Breast epithelium (tissue), 3 donors: ENCODE data around the gene STOML1.

Source experiments
- POLR2A ChIP-seq: fragments of 450-650 bp; IDR thresholded peaks from one replicate; pipeline ENCODE4 v1.6.1; 2016; ENCODE audit warnings: antibody characterized with exemption, mild to moderate bottlenecking, moderate library complexity
- POLR2AphosphoS5 ChIP-seq, 3 donors: sonication (generic); formaldehyde crosslinking; IDR thresholded peaks; one replicate each; pipeline ENCODE4 v1.6.1; 2017; ENCODE audit warnings: antibody characterized with exemption in 3 of 3
- TF ChIP-seq, protein P1 (sequence below), 3 donors: fragments of 450-650 bp; IDR thresholded peaks; one replicate each; pipeline ENCODE4 v1.5.1; 2016 to 2017; ENCODE audit warnings: antibody characterized with exemption in 3 of 3, mild to moderate bottlenecking in 3 of 3, moderate library complexity in 3 of 3

DNA sequence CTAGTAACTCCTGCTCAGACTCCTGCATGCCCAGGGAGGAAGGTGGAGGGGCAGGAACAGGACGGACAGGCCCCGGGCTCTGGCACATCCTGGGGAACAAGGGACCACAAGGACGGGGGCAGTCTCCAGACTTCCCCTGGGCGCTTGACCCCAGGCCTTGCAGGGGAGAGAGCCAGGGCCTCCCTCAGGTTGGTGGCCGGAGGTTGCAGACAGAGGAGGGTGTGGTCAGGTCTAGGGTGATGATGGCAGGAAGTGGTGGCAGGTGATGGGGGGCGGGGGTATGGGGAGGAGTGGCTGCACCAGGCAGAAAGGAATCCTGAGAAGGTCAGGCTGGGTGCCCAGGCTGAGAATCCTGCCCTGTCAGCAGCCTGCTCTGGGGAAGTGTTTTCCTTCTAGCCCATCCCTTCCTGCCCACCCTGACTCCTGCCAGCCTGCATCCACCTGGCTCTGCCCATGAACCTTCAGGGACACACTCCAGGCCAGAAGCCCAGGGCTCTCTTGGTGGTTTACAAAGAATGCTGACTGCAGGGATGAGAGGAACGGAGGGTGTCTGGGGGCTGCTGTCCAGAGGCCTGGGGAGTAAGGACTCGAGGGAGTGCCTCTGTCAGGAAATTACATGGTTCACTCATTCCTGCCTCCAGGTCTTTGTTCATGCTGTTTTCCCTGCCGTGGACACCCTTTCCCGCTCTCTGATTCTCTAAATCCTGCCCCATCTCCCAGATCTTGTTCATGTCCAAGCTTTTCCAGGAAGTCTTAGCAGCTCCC lies 50.0 kb downstream of the STOML1 start:
- TF ChIP-seq POLR2A (no peak), POLR2AphosphoS5 (IDR thresholded peaks at IDR 0.05) (no peak)
- TF ChIP-seq, protein P1, sequence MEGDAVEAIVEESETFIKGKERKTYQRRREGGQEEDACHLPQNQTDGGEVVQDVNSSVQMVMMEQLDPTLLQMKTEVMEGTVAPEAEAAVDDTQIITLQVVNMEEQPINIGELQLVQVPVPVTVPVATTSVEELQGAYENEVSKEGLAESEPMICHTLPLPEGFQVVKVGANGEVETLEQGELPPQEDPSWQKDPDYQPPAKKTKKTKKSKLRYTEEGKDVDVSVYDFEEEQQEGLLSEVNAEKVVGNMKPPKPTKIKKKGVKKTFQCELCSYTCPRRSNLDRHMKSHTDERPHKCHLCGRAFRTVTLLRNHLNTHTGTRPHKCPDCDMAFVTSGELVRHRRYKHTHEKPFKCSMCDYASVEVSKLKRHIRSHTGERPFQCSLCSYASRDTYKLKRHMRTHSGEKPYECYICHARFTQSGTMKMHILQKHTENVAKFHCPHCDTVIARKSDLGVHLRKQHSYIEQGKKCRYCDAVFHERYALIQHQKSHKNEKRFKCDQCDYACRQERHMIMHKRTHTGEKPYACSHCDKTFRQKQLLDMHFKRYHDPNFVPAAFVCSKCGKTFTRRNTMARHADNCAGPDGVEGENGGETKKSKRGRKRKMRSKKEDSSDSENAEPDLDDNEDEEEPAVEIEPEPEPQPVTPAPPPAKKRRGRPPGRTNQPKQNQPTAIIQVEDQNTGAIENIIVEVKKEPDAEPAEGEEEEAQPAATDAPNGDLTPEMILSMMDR (IDR thresholded peaks at IDR 0.05): no peak
